GM12874 (cell line): ENCODE measurements around the gene VDR.

Source experiments
- TF ChIP-seq, protein P1 (sequence below): IDR thresholded peaks from 2 replicates; pipeline ENCODE4 v1.5.1; 2011; ENCODE audit warnings: low read depth, mild to moderate bottlenecking, control low read depth, low read length, moderate library complexity; ENCODE audit not compliant: insufficient read depth

Gene VDR

DNA sequence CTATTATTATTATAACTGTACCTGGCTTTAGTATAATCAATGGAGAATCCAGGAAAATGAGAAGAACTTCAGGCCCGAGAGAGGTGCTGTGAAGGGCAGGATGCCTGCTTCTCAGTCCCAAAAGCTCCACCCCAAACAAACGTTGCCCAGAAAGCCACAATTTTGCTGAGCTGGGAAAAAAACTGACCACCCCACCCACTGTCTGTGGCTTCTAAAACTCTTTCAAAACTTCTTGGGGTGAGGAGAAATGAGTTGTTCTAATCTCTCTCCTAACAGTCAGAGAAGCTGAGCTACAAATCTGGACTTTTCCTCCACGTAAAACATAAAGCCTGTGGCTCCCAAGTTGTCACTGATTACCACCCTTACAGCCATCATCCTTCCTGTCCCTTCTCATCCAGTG lies 13.4 kb downstream of the VDR start:
- TF ChIP-seq, protein P1, sequence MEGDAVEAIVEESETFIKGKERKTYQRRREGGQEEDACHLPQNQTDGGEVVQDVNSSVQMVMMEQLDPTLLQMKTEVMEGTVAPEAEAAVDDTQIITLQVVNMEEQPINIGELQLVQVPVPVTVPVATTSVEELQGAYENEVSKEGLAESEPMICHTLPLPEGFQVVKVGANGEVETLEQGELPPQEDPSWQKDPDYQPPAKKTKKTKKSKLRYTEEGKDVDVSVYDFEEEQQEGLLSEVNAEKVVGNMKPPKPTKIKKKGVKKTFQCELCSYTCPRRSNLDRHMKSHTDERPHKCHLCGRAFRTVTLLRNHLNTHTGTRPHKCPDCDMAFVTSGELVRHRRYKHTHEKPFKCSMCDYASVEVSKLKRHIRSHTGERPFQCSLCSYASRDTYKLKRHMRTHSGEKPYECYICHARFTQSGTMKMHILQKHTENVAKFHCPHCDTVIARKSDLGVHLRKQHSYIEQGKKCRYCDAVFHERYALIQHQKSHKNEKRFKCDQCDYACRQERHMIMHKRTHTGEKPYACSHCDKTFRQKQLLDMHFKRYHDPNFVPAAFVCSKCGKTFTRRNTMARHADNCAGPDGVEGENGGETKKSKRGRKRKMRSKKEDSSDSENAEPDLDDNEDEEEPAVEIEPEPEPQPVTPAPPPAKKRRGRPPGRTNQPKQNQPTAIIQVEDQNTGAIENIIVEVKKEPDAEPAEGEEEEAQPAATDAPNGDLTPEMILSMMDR: no peak

DNA sequence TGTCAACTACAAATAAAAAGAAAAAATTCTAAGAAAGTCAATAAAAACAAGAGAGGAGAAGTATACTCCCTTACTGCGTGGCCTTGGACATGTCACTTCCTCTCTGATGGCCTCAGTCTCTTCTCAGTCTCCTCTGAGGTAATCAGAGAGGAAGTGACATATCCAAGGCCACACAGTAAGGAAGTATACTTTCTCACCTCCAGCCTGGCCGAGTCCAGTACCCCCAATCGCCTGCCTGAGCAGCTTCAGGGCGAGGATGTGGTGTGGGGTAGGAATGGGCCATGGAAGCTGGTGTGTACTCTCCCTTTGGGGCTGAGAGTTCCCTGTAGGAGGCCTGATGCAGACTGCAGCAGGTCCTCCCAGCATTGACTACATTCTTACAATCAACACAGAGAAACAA lies 15.8 kb downstream of the VDR start:
- TF ChIP-seq, protein P1: no peak

DNA sequence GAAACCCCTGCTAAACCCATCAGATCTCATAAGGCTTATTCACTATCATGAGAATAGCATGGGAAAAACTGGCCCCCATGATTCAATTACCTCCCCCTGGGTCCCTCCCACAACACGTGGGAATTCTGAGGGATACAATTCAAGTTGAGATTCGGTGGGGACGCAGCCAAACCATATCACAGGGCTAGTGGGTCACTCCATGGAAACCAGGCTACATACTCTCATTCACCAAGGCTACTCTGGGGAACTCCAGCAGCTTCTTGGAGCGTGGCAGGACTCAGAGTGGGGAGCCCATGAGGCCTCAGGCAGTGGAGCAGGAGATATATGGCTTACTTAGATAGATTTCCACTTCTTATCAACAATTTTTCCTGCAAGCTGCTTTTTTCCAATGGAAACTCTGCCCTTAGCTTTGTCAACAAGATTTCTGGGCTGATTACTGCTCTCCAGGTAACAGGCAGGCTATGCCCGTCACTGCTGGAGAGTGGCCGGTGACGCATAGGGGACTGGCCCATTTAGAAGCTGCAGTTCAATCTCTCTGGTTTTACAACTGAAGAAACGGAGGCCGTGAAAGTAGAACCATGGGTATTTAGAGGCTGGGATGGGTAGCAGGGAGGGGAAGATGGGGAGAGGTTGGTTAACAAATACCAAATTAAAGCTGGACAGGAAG lies 16.5 kb downstream of the VDR start:
- TF ChIP-seq, protein P1: no peak

DNA sequence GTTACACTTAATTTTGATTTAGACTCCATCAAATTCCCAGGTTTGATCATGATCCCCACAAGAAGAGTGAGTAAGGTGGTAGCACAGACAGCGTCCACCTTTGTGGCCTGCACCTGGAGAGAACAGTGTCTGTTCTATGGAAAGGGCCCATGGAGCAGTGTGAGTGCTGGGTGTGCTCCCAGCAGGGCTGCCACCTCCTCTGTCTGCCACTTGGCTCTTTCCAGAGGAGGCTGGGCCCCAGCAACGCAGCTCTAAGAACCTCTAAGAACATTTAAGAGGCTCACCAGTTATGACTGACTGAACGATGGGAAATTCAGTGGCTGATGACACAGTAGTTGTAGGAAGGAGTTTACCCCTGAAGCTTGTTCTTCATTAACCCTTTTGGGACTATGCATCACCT lies 17.3 kb downstream of the VDR start:
- TF ChIP-seq, protein P1: no peak

DNA sequence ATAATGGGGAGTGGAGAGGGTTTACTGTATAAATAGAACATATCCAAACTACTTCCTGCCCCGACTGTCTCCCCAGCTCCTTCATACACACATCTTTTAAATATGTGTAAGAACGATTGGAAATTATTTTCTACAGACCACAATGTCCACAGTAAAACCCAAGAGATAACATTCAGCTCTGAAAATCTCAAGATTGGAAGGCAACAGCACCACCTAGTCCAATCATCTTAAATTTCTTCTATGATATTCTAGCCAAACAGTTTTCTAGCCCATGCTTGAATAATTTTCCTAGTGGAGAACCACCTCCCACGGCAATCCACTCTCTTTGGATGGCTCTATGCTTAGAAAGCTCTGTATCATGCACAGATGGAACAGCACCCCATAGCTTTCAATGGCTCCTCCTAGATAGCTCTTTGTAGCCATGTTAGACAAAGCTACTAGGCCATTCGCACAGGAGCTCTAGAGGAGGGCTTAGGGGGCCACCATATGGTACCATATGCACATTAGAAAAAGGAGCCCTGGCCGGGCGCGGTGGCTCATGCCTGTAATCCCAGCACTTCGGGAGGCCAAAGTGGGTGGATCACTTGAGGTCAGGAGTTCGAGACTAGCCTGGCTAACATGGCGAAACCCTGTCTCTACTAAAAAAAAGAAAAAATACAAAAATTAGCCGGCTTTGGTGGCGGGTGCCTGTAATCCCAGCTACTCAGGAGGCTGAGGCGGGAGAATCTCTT lies 18.1 kb downstream of the VDR start:
- TF ChIP-seq, protein P1: no peak

DNA sequence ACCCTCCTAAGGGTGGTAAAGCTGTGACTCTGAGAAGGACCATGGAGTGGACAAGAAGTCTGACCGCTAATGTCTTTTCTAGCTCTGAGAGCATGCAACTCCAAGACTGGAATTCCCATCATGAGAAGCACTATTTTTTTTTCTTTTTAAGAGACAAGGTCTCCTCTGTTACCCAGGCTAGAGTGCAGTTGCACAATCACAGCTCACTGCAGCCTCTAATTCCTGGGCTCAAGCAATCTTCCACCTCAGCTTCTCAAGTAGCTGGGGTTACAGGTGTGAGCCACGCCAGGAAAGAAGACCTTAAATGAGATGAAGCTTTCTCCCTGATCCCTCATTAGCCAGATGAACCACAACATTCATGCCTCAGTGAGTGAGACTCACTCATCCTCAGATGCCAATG lies 19.2 kb downstream of the VDR start:
- TF ChIP-seq, protein P1: no peak

DNA sequence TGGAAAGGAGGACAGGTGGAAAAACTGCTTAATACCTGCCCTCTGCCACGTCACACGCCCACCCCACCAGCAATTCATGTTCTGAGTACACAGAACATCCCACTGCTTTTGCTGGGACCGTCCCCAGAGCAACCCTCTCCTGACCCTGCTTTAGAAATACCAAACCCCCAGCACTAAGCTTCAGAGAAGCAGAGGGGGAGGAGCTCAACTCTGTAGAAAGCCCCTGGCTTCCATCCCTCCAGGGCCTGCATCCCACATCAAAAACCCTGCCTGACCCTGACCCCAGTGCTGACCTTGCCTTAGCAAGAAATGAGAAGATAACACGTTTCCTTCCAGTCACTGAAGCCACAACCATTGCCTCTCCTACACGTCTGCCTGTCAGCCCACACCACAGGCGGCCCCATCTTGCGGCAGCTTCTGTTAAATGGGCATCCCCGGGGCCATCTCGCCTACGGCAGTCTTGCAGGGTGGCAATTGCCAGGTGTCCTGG lies 19.7 kb downstream of the VDR start:
- TF ChIP-seq, protein P1: no peak
